Measurements from ENCODE around the gene PKD2.
A peak's percentile ranks its signal among the peaks of the same experiment; 100 is the strongest.
"Not testable (repeated sequence)": the region's sequence is repeated elsewhere in the genome, so short reads cannot be mapped to it uniquely, and the experiment has no call there.

The PKD2 gene

GRCh38 chr4:87986508-87986907, 20.9 kb upstream of the PKD2 start:
- DNase-seq (ENCODE audit: low spot score) = no peak

GRCh38 chr4:87989765-87990164, 17.7 kb upstream of the PKD2 start:
- no peak for DNase-seq (ENCODE audit: low spot score)

- no peak for DNase-seq (ENCODE audit: low spot score)
These were observed 12.0 kb upstream of the PKD2 start for GRCh38 chr4:87995435-87995834.

- DNase-seq (ENCODE audit: low spot score) = not testable (repeated sequence)
These were observed 8.2 kb upstream of the PKD2 start for GRCh38 chr4:87999191-87999691.

GRCh38 chr4:88001871-88002270, 5.6 kb upstream of the PKD2 start:
- DNase-seq (ENCODE audit: low spot score) = no peak

- peak; percentile 64 for DNase-seq (ENCODE audit: low spot score)
These were observed 4.6 kb upstream of the PKD2 start for GRCh38 chr4:88002786-88003185.

GRCh38 chr4:88003261-88003660, 4.2 kb upstream of the PKD2 start:
- peak; percentile 26 for DNase-seq (ENCODE audit: low spot score)

GRCh38 chr4:88005076-88005475, 2.4 kb upstream of the PKD2 start:
- DNase-seq (ENCODE audit: low spot score) = peak; percentile 58

- no peak for DNase-seq (ENCODE audit: low spot score)
These were observed 1.5 kb upstream of the PKD2 start for GRCh38 chr4:88005946-88006345.

- DNase-seq (ENCODE audit: low spot score) = peak; percentile 7
These were observed 505 bp upstream of the PKD2 start for GRCh38 chr4:88006956-88007303.

- peak; percentile 63 for DNase-seq (ENCODE audit: low spot score)
These were observed 797 bp downstream of the PKD2 start for GRCh38 chr4:88008122-88008742.

- peak; percentile 28 for DNase-seq (ENCODE audit: low spot score)
These were observed 1.3 kb downstream of the PKD2 start for GRCh38 chr4:88008743-88009171.

GRCh38 chr4:88009871-88010270, 2.4 kb downstream of the PKD2 start:
- DNase-seq (ENCODE audit: low spot score) = no peak

GRCh38 chr4:88010966-88011365, 3.5 kb downstream of the PKD2 start:
- DNase-seq (ENCODE audit: low spot score) = peak; percentile 12

GRCh38 chr4:88012647-88013046, 5.2 kb downstream of the PKD2 start:
- no peak for DNase-seq (ENCODE audit: low spot score)

- DNase-seq (ENCODE audit: low spot score) = no peak
These were observed 7.0 kb downstream of the PKD2 start for GRCh38 chr4:88014386-88014905.

- no peak for DNase-seq (ENCODE audit: low spot score)
These were observed 8.3 kb downstream of the PKD2 start for GRCh38 chr4:88015659-88016295.

GRCh38 chr4:88017516-88018297, 10.3 kb downstream of the PKD2 start:
- DNase-seq (ENCODE audit: low spot score) = peak; percentile 84

GRCh38 chr4:88018466-88018865, 11.0 kb downstream of the PKD2 start:
- DNase-seq (ENCODE audit: low spot score) = peak; percentile 80

GRCh38 chr4:88021824-88022223, 14.4 kb downstream of the PKD2 start:
- no peak for DNase-seq (ENCODE audit: low spot score)

GRCh38 chr4:88022289-88022688, 14.9 kb downstream of the PKD2 start:
- DNase-seq (ENCODE audit: low spot score) = no peak

- not testable (repeated sequence) for DNase-seq (ENCODE audit: low spot score)
These were observed 18.6 kb downstream of the PKD2 start for GRCh38 chr4:88025868-88026661.

Measured in AG20443 (cell line).